RPMI8226 (cell line): ENCODE data around the gene MYO1E.
A peak's percentile ranks its signal among the peaks of the same experiment; 100 is the strongest.

Experiments used
- DNase-seq: peaks from one replicate; pipeline ENCODE4 v3.0.0-alpha.2; 2015

Gene MYO1E

DNA sequence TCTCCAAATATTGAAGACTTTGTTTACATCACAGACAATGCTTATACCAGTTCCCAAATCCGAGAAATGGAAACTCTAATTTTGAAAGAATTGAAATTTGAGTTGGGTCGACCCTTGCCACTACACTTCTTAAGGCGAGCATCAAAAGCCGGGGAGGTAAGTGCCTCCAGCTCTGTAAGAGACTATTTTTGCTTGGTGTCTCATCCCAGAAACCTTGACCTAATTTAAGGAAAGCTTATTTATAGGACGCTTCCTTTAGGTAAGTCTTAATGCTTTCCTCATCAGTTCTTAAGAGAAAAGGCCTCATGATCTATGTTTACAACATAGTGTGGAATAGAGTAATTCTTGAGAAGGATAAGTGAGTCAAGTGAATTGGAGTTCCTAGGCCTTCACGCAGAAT, 255.9 kb downstream of the MYO1E start:
- no peak for DNase-seq

DNA sequence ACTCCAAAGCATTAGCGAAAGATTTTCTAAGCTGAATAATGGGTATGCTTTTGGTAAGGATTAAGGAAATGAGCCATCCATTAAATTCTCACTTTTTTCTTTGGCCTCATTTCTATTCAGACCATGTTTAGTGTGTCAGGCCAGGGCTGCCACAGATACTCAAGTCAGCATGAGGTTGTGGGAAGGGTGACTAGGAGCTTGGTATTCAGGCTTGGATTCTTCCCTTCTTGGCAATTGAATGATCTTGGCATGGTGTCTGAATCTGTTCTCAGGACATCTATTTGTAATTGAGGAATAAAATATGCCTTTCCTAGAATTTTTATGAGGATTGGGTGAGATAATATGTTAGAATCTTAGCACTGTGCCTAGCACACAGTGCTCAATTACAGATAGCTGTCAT, 256.5 kb downstream of the MYO1E start:
- DNase-seq, result no peak

DNA sequence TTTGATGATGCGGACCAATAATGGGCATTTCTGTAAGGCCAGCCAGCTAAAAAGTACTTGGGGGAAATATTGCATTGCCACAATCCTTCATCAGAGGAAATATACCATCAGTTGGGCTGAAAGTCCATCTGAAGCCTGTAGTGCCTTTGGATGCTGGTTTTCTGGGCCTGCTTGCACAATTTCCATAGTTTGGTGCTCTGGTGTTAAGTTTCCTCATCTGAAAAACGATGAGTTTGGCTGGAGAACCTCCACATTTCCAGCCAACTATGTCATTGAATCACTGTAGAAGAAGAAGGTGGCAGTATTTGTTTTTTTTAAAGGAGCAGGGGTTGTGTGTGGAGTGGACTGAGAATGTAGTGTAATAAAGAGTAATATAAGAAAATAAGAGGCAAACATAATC, 257.6 kb downstream of the MYO1E start:
- no peak for DNase-seq

DNA sequence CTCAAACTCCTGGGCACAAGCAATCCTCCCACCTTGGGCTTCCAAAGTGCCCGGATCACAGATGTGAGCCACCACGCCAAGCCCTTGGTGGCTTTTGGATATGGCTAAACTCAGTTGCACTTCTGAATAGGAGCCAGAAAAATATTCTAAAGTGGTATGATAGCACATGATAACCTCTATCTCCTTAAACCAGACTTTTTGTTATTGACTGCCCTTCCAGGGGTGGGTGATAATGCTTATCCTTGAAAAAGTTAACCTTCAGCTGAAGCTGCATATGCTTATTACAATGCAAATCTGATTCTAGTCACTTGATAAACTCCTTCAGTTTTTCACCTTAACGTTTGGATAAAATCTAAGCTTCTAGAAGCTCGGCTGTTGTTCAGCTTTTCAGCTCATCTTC, 261.4 kb downstream of the MYO1E start:
- DNase-seq, result no peak

DNA sequence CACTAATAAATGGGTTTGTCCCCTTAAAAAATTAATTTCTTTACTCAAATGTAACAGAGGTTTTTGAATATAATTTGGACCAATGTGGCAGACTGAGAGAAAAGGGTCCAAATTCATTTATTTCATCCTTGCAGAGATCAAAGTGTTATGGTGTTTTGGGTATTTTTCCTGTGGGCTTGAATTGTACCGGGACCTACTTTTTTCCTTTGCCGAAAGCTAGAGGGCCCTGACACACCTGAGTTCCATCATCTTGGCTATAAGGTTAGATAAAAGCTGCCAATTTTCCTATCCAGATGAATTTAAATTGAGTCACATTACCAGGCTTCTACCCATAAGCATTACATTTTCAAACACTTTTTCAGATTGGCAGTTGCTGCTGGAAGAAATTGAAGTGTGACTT, 266.8 kb downstream of the MYO1E start:
- DNase-seq, result peak; percentile 40

DNA sequence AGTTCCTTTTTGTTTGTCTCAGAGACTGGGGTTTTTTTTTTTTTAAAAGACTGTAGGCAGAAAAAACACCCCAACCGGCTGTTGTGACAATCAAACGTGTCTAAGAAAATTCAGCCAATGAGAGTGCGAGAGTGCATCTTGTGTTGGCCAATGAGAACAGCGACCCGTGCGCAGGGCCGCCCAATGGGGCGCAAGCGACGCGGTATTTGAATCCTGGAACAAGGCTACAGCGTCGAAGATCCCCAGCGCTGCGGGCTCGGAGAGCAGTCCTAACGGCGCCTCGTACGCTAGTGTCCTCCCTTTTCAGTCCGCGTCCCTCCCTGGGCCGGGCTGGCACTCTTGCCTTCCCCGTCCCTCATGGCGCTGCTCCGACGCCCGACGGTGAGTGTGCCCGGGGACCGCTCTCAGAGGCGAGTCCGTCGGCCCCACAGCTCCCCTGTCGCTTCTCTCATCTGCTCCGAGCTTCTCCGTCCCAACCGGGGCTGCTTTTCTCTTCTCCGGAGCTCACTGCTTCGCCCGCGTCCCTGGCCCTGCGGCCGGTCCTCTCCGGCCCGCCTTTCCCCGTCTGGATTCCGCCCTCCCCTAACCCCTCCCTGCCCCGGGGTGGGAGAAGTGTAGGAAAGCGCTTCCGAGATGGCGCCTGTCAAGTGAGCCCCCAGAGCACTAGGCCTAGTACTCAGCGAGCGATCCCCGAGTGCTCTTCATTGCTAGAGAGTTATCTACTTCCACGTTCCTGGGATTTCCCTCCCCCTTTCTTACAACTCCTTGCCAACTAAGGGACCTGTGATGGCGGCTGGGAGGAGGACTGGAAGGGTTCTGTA, 267.5 kb downstream of the MYO1E start, which contains the start of gene CCNB2:
CCNB2 (plus strand) TSS at position 235 of the 821 bp plus-strand sequence; CDS start at position 358, 123 bp downstream.
- DNase-seq, result peak; percentile 98

DNA sequence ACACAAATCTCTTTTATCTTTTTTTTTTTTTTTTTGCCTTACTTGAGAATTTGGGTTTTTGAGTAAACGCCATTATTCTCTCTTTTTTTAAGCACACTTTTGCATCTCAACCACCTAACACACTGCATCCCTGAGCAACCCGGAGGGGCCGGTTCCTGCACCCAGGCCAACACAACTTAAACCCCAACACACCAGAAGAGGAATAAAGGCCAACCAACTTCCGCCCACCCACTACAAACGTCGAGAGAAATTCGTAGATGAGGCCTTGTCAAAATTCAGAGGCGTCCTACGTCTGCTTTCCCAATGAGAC, 268.1 kb downstream of the MYO1E start:
- DNase-seq, result no peak

DNA sequence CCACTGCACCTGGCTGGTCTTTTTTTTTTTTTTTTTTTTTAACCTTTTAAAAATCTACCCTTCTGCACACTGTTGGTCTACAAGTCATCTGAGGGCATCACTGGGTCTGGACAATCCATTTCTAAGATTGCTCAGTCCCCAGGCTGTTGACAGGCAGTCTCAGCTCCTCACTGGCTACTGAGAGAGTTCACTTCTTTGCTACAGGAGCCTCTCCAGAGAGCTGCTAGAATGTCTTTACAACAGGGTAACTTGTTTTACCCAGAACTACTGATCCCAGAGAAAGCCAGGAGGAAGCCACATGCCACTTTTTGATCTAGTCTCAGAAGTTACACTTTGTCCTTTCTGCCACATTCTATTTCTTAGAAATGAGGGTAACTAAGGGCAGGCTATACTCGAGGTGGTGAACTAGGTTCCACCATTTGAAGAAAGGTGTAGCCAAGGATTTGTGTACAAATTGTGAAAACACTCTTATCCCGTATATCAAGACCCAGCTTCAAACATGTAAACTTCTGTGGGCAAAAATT, 273.4 kb downstream of the MYO1E start:
- DNase-seq, result no peak

DNA sequence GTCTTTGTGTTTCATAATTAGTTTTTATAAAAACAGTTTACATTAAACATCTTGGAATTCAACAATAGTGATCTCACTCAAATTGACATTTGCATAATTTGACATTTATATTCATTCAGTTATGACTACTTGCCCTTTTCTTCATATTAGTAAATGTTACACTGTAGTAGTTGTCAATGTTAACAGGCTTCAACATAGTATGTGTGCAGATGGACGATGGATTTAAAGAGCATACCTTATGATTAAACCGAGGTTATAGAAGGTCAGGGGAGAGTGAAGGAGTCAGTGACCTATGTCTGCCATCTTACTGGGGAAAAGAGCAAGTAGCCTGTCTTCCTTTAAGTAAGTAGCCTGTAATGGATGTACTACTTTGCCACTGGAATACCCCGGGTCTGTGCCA, 276.2 kb downstream of the MYO1E start:
- DNase-seq, result no peak

DNA sequence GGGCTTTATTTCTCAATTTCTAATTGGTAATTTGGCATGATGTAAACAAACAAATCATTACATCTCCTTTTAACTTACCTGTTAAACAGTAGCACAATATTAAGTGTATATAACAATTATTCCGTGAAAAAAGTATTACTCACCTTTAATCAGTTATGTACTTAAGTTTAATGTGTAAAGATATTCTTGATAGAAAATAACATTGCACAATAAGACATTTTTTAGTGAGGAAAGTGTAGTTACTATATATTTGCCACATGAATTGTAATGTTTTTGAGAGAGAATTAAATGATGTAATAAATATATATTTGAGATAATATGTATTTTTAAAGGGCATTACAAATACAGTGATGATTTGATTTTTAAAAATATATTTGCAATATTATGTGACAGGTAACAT, 278.6 kb downstream of the MYO1E start:
- DNase-seq, result no peak

DNA sequence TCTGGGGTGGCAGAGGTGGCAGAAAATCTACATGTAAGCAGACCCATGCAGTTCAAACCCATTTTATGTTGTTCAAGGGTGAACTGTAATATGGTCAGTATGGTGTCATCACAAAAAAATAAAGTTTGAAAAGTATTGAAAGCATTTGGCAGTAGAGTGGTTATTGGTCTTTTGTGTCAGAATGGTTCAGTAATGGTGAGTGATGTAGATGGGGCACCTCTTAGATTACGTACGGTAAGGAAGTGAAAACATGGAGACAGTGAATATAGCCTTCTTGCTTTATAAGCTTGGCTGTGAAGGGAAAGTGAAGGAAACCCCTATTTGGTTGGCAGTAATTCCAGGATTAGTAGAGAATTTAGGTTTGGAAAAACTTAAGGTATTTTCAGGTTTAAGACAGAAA, 284.9 kb downstream of the MYO1E start:
- no peak for DNase-seq
